HCT116 (cell line): Measurements from ENCODE around the gene NCOA5.

ENCODE experiments used
- EGR1 ChIP-seq: IDR thresholded peaks from 2 replicates; pipeline ENCODE4 v1.6.1; 2012; ENCODE audit warnings: low read depth
- EZH2 ChIP-seq: fragments of 200-600 bp; sonication (generic); IDR thresholded peaks from 2 replicates; pipeline ENCODE4 v1.6.1; 2017; ENCODE audit warnings: antibody characterized with exemption, mixed run types
- POLR2A ChIP-seq: IDR thresholded peaks from 2 replicates; pipeline ENCODE4 v1.7.0; 2011; ENCODE audit warnings: borderline replicate concordance; ENCODE audit not compliant: insufficient read depth, insufficient read length; ENCODE audit errors: extremely low read depth
- POLR2AphosphoS5 ChIP-seq: IDR thresholded peaks from 2 replicates; pipeline ENCODE4 v1.6.1; 2011; ENCODE audit warnings: mild to moderate bottlenecking, low read depth, low read length, moderate library complexity
- TF ChIP-seq, protein P1 (sequence below), 3 experiments: fragments of 200-600 bp in 1 of 3; sonication (generic) in 1 of 3; IDR thresholded peaks in 2 of 3; conservative IDR thresholded peaks in 1 of 3; 2 replicates each; pipeline ENCODE4 v1.5.1; 2012 to 2017; ENCODE audit warnings: low read depth in 2 of 3, low read length in 2 of 3, antibody characterized with exemption in 1 of 3, borderline replicate concordance in 1 of 3, control low read depth in 1 of 3, mild to moderate bottlenecking in 1 of 3, mixed read lengths in 1 of 3, mixed run types in 1 of 3, moderate library complexity in 1 of 3; ENCODE audit not compliant: insufficient read depth in 1 of 3
- TF ChIP-seq, protein P2 (sequence below): IDR thresholded peaks from 2 replicates; pipeline ENCODE4 v1.6.1; 2012; ENCODE audit warnings: low read depth
- TF ChIP-seq, protein P3 (sequence below): IDR thresholded peaks from 2 replicates; pipeline ENCODE4 v1.6.1; 2012

- TF ChIP-seq, protein P1, sequence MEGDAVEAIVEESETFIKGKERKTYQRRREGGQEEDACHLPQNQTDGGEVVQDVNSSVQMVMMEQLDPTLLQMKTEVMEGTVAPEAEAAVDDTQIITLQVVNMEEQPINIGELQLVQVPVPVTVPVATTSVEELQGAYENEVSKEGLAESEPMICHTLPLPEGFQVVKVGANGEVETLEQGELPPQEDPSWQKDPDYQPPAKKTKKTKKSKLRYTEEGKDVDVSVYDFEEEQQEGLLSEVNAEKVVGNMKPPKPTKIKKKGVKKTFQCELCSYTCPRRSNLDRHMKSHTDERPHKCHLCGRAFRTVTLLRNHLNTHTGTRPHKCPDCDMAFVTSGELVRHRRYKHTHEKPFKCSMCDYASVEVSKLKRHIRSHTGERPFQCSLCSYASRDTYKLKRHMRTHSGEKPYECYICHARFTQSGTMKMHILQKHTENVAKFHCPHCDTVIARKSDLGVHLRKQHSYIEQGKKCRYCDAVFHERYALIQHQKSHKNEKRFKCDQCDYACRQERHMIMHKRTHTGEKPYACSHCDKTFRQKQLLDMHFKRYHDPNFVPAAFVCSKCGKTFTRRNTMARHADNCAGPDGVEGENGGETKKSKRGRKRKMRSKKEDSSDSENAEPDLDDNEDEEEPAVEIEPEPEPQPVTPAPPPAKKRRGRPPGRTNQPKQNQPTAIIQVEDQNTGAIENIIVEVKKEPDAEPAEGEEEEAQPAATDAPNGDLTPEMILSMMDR (IDR thresholded peaks at IDR 0.05 in 2 of 3, conservative IDR thresholded peaks at IDR 0.05 in 1 of 3; ENCODE audit: borderline replicate concordance in 1 of 3, insufficient read depth in 1 of 3, low read depth in 2 of 3, low read length in 2 of 3) = no peak
- TF ChIP-seq, protein P2, sequence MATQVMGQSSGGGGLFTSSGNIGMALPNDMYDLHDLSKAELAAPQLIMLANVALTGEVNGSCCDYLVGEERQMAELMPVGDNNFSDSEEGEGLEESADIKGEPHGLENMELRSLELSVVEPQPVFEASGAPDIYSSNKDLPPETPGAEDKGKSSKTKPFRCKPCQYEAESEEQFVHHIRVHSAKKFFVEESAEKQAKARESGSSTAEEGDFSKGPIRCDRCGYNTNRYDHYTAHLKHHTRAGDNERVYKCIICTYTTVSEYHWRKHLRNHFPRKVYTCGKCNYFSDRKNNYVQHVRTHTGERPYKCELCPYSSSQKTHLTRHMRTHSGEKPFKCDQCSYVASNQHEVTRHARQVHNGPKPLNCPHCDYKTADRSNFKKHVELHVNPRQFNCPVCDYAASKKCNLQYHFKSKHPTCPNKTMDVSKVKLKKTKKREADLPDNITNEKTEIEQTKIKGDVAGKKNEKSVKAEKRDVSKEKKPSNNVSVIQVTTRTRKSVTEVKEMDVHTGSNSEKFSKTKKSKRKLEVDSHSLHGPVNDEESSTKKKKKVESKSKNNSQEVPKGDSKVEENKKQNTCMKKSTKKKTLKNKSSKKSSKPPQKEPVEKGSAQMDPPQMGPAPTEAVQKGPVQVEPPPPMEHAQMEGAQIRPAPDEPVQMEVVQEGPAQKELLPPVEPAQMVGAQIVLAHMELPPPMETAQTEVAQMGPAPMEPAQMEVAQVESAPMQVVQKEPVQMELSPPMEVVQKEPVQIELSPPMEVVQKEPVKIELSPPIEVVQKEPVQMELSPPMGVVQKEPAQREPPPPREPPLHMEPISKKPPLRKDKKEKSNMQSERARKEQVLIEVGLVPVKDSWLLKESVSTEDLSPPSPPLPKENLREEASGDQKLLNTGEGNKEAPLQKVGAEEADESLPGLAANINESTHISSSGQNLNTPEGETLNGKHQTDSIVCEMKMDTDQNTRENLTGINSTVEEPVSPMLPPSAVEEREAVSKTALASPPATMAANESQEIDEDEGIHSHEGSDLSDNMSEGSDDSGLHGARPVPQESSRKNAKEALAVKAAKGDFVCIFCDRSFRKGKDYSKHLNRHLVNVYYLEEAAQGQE = no peak
- TF ChIP-seq POLR2A (no peak), EGR1 (no peak), POLR2AphosphoS5 (no peak), EZH2 (no peak)
- TF ChIP-seq, protein P3, sequence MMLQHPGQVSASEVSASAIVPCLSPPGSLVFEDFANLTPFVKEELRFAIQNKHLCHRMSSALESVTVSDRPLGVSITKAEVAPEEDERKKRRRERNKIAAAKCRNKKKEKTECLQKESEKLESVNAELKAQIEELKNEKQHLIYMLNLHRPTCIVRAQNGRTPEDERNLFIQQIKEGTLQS = no peak
Measured at GRCh38 chr20:46102940-46103339, 13.2 kb upstream of the NCOA5 start.
